Muscle layer of duodenum (tissue), 2 donors: ENCODE results near the gene RAB11A.

Experiments used
- H3K27ac ChIP-seq: one replicate; pipeline ENCODE4 v1.7.0; 2013; ENCODE audit warnings: mild to moderate bottlenecking, low read length
- H3K27me3 ChIP-seq: one replicate; pipeline ENCODE4 v1.7.0; 2013; ENCODE audit warnings: low read depth, mild to moderate bottlenecking, control low read depth, low read length
- H3K36me3 ChIP-seq, 2 donors: one replicate each; pipeline ENCODE4 v1.7.0; 2013; ENCODE audit warnings: low read length in 2 of 2, control low read depth in 1 of 2, mild to moderate bottlenecking in 1 of 2; ENCODE audit not compliant: insufficient read depth in 2 of 2, control insufficient read depth in 1 of 2
- H3K4me1 ChIP-seq, 2 donors: one replicate each; pipeline ENCODE4 v1.7.0; 2013; ENCODE audit warnings: low read length in 2 of 2, mild to moderate bottlenecking in 2 of 2, control low read depth in 1 of 2, moderate library complexity in 1 of 2; ENCODE audit not compliant: insufficient read depth in 2 of 2, control insufficient read depth in 1 of 2
- H3K4me3 ChIP-seq, 2 donors: one replicate each; pipeline ENCODE4 v1.7.0; 2013; ENCODE audit warnings: low read length in 2 of 2, low read depth in 1 of 2, mild to moderate bottlenecking in 1 of 2
- H3K9me3 ChIP-seq, 2 donors: one replicate each; pipeline ENCODE4 v1.7.0; 2013; ENCODE audit warnings: low read length in 2 of 2, control low read depth in 1 of 2, mild to moderate bottlenecking in 1 of 2; ENCODE audit not compliant: control insufficient read depth in 1 of 2
- donor health status: healthy.

The RAB11A gene

GRCh38 chr15:65896236-65896635, 26.9 kb downstream of the RAB11A start:
- Histone ChIP-seq H3K4me3 (no peak overlapping the region), H3K36me3 (peaks cover 27 to 33% of the 10 kb centered on the region in 2 donors), H3K9me3 (no peaks in the 10 kb centered on the region), H3K4me1 (no peaks in the 10 kb centered on the region), H3K27me3 (no peaks in the 10 kb centered on the region), H3K27ac (no peak overlapping the region)

GRCh38 chr15:65900488-65900887, 31.2 kb downstream of the RAB11A start:
- no peak overlapping the region for H3K27ac ChIP-seq
- no peaks in the 10 kb centered on the region for H3K27me3 ChIP-seq
- H3K36me3 ChIP-seq, result peaks cover 33 to 41% of the 10 kb centered on the region in 2 donors
- no peak overlapping the region for H3K4me3 ChIP-seq
- H3K9me3 ChIP-seq, result no peaks in the 10 kb centered on the region
- no peaks in the 10 kb centered on the region for H3K4me1 ChIP-seq

GRCh38 chr15:65901336-65901735, 32.0 kb downstream of the RAB11A start:
- Histone ChIP-seq H3K36me3 (peaks cover 32 to 46% of the 10 kb centered on the region in 2 donors), H3K27me3 (no peaks in the 10 kb centered on the region), H3K4me3 (no peak overlapping the region), H3K27ac (no peak overlapping the region), H3K9me3 (no peaks in the 10 kb centered on the region), H3K4me1 (no peaks in the 10 kb centered on the region)

DNA sequence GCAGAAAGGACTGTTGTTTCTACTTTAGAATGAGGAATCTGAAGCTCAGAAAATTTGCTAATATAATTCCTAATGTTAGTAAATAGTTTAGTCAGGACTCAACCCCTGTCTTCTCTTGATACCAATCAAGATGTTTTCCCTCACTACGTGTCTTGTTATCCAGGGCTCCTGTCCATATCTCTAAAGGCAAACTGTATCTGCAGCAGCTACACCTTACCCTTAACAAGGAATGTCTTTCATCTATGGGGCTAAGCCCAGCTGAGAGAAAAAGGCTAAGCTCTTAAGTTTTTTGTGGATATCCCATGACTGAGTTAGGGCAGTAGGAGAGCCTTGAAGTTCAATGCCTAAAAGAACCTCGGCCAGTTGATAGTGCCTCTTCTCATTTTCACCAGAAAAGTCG, 32.5 kb downstream of the RAB11A start:
- Histone ChIP-seq H3K9me3 (no peaks in the 10 kb centered on the region), H3K36me3 (peaks cover 28 to 46% of the 10 kb centered on the region in 2 donors), H3K27ac (no peak overlapping the region)

GRCh38 chr15:65902373-65902772, 33.1 kb downstream of the RAB11A start:
- H3K36me3 ChIP-seq, result peaks cover 23 to 46% of the 10 kb centered on the region in 2 donors
- H3K9me3 ChIP-seq, result no peaks in the 10 kb centered on the region
- H3K4me1 ChIP-seq, result no peaks in the 10 kb centered on the region
- no peaks in the 10 kb centered on the region for H3K27me3 ChIP-seq
- no peak overlapping the region for H3K4me3 ChIP-seq
- H3K27ac ChIP-seq, result no peak overlapping the region

More for the DNA sequence above, 32.5 kb downstream of the RAB11A start:
- no peaks in the 10 kb centered on the region for H3K27me3 ChIP-seq
- H3K4me3 ChIP-seq, result no peak overlapping the region
- H3K4me1 ChIP-seq, result no peaks in the 10 kb centered on the region

DNA sequence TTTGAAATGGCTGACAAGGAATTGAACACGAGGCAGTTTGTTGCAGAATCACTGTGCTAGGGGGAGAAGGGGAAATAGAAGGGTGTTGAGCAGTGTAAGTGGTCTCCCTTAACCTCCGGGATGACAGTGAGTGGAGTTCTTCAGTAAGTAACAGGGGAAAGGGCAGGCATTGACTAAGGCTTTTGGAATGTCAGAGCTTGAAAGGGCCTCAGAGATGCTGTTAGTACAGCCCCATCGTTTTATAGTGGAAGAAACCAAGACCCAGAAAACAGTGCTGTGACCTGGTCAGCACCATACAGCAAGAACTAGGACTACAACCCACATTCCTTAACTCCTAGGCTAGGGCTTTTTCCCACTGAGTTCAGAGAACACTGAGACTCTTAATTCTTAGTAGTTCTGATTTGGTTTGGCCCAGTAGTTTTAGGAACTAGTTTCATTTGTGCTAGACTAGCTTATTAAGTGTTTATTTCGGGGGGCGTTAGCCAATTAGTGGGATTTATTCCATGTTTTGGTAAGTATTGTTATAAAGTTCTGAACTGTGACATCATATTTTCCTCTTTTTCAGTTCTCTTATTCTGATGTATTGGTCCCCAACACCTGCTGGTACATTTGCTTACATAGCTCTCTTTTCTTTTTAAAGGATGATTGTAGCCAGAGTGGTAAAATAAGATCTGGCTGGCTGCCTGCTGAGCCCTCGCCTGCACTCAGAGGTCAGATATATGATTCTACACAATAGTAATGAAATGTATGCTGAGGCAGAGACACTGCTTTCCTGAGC, 34.2 kb downstream of the RAB11A start:
- H3K27ac ChIP-seq, result no peak overlapping the region
- H3K27me3 ChIP-seq, result no peaks in the 10 kb centered on the region
- no peaks in the 10 kb centered on the region for H3K4me1 ChIP-seq
- H3K9me3 ChIP-seq, result no peaks in the 10 kb centered on the region
- H3K4me3 ChIP-seq, result no peak overlapping the region
- peaks cover 25 to 51% of the 10 kb centered on the region in 2 donors for H3K36me3 ChIP-seq

DNA sequence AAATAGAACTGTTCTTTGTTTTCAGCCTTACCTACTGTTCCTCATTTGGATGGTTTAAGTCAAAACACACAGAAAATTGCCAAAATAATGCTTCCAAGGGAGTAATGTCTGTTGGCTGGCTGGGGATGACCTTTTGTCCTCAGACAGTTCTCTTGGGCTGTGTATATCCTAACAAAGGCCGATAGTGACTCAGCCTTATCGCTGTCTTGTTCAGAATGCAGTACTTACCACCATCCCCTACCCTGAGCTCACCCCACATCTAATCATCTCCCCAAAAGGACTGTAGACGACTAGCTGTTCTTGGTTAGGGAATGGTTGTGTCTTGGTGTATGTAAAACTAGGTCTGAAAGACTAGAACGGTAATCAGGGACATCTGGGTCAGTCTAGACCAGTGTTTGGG, 35.0 kb downstream of the RAB11A start:
- no peaks in the 10 kb centered on the region for H3K9me3 ChIP-seq
- H3K27me3 ChIP-seq, result no peaks in the 10 kb centered on the region
- H3K36me3 ChIP-seq, result peaks cover 25 to 43% of the 10 kb centered on the region in 2 donors
- H3K4me1 ChIP-seq, result no peaks in the 10 kb centered on the region
- no peak overlapping the region for H3K4me3 ChIP-seq
- H3K27ac ChIP-seq, result no peak overlapping the region

DNA sequence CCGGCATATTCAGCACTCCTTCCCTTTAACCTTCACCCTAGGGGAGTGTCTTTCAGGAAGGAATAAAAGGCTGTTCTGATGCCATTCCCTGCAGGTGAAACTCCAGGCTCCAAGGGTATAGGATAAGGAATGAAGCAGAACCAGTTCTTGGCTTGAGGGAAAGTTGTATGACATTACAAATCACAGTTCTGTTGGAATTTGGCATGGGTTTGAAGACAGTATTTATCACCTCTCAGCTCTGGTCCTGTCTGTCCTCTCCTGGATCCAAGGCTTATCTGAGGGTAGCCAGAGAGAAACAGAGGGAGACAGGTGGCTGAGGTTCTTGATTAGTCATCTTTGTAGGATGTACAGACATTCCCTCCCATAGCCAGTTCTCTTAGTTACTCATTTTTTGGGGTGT, 37.1 kb downstream of the RAB11A start:
- Histone ChIP-seq H3K4me3 (no peak overlapping the region), H3K4me1 (no peaks in the 10 kb centered on the region), H3K9me3 (no peaks in the 10 kb centered on the region), H3K36me3 (peaks cover 18 to 27% of the 10 kb centered on the region in 2 donors), H3K27me3 (no peaks in the 10 kb centered on the region), H3K27ac (no peak overlapping the region)

DNA sequence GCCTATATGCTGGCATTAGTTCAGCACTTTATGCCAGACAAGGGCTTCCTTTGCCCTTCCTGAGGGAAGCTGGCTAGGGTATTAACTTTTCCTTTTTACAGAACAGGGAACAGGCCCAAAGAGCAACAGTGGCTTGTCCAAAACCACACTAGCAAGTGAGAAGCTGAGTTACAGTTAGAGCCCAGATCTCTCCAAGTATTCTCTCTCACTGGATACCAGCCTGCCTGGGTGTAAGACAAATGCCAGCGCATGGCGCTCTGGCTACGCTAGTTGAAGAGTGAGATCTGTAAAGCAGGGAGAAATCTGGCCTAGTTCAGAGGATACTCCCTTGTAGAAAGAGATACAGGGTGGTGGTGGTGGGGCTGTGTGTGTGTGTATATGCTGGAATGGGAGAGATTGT, 38.4 kb downstream of the RAB11A start:
- peaks cover 21 to 37% of the 10 kb centered on the region in 2 donors for H3K36me3 ChIP-seq

DNA sequence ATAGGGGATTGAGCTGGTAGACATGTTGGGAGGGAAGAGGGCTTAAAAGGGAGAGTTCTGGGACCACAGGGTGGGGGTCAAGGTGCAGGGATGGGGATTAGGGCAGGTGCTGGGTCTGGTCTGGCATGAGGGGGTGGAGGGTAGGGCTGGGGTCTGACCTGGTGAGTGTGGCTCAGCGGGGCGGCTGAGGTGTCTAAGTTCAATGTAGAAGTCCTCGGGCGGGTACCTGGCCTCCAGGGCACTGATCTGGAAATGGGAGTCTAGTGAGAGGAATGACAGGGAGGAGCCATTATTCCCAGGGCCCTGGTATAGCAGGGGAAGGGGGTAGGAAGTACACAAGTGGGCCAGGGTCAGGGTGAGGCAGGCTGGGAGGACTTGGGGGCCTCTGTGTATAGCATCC, 39.6 kb downstream of the RAB11A start:
- Histone ChIP-seq H3K27me3 (no peaks in the 10 kb centered on the region), H3K9me3 (no peaks in the 10 kb centered on the region), H3K27ac (no peak overlapping the region), H3K4me1 (no peaks in the 10 kb centered on the region), H3K36me3 (peaks cover 18 to 35% of the 10 kb centered on the region in 2 donors), H3K4me3 (no peak overlapping the region)

More for the DNA sequence above, 38.4 kb downstream of the RAB11A start:
- H3K4me3 ChIP-seq, result no peak overlapping the region
- H3K4me1 ChIP-seq, result no peaks in the 10 kb centered on the region
- no peaks in the 10 kb centered on the region for H3K27me3 ChIP-seq
- no peak overlapping the region for H3K27ac ChIP-seq
- no peaks in the 10 kb centered on the region for H3K9me3 ChIP-seq

DNA sequence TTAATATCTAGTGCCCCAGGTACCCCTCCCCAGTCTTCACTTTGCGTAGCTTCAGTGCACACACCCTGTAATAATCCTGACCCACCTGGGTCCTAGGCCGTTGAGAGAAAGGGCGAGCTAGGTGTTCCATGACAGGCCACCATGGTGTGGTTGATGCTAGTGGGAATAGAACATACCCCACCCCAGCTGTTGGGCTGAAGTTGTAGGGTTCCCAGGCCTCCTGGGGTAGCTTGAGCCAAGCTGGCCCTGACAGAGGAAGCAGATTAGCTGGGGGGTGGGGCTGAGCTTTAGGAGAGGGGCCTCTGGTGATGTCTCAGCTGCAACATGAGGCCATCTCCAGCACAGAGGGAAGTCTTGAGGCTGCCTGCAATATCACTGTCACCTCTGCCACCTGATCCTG, 40.5 kb downstream of the RAB11A start:
- Histone ChIP-seq H3K4me1 (no peaks in the 10 kb centered on the region), H3K36me3 (peaks cover 14 to 29% of the 10 kb centered on the region in 2 donors), H3K4me3 (no peak overlapping the region), H3K27me3 (no peaks in the 10 kb centered on the region), H3K9me3 (no peaks in the 10 kb centered on the region), H3K27ac (no peak overlapping the region)

DNA sequence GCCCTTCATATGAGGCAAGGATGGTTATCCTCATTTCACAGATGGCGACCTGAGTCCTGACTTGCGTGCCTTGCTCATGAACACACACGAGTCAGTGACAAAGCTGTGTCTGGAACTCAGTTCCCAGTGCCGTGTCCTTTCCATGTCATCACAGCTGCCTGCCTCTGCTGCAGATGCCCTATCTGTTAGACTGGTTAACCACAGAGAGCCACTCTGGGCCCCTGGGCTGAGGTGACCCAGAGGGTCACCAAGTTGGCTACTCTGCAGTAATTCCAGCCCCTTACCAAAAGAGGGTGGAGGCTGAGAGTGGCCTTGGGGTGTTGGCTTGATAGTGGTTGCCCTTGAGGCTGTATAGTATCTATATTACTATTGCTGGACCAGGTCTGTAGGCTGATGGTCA, 41.0 kb downstream of the RAB11A start:
- no peaks in the 10 kb centered on the region for H3K9me3 ChIP-seq
- no peaks in the 10 kb centered on the region for H3K4me1 ChIP-seq
- H3K27me3 ChIP-seq, result no peaks in the 10 kb centered on the region
- no peak overlapping the region for H3K27ac ChIP-seq
- no peak overlapping the region for H3K4me3 ChIP-seq
- H3K36me3 ChIP-seq, result peaks cover 14 to 26% of the 10 kb centered on the region in 2 donors
